ENCODE results near the gene RSBN1L.
A peak's percentile ranks its signal among the peaks of the same experiment; 100 is the strongest.

The RSBN1L gene

DNA sequence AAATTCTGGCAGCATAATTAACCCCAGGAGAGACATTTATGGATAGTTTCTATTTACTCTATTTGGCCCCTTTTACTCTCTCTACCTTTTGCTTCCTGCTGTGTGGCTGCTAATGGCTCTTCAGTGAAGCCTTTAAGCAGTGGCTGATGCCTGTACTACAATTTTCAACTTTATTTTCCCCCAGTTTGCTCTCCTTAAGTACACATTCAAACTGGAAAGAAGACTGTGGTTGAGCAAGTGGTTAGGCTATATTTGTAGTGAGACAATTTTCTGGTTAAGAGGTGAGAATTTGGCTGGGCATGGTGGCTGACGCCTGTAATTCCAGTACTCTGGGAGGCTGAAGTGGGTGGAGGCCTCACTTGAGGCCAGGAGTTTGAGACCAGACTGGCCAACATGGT, 8.5 kb upstream of the RSBN1L start:
- H3K27ac ChIP-seq = no peak overlapping the region
- TF ChIP-seq ZFX (IDR thresholded peaks at IDR 0.05) = no peak
- TF ChIP-seq, protein P1, sequence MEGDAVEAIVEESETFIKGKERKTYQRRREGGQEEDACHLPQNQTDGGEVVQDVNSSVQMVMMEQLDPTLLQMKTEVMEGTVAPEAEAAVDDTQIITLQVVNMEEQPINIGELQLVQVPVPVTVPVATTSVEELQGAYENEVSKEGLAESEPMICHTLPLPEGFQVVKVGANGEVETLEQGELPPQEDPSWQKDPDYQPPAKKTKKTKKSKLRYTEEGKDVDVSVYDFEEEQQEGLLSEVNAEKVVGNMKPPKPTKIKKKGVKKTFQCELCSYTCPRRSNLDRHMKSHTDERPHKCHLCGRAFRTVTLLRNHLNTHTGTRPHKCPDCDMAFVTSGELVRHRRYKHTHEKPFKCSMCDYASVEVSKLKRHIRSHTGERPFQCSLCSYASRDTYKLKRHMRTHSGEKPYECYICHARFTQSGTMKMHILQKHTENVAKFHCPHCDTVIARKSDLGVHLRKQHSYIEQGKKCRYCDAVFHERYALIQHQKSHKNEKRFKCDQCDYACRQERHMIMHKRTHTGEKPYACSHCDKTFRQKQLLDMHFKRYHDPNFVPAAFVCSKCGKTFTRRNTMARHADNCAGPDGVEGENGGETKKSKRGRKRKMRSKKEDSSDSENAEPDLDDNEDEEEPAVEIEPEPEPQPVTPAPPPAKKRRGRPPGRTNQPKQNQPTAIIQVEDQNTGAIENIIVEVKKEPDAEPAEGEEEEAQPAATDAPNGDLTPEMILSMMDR (conservative IDR thresholded peaks at IDR 0.05) = no peak

DNA sequence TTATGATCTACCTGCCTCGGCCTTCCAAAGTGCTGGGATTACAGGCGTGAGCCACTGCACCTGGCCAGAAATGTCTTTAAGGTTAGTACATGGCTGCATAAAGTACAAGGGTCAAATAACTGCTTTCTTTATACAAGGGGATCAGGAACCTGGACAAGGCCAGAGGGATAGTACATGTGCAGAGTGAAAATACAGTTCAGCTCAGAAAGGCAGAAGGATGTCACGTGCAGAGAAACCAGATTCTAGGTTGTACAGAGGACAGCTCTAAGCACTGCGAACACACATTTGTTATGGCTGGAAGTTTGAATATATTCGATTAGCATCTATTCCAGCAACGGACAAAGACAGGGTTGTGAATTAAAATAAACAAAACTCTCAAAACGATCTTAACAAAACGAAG, 6.0 kb upstream of the RSBN1L start:
- TF ChIP-seq, protein P1 (conservative IDR thresholded peaks at IDR 0.05) = no peak
- no peak for TF ChIP-seq ZFX (IDR thresholded peaks at IDR 0.05)
- no peak overlapping the region for H3K27ac ChIP-seq

DNA sequence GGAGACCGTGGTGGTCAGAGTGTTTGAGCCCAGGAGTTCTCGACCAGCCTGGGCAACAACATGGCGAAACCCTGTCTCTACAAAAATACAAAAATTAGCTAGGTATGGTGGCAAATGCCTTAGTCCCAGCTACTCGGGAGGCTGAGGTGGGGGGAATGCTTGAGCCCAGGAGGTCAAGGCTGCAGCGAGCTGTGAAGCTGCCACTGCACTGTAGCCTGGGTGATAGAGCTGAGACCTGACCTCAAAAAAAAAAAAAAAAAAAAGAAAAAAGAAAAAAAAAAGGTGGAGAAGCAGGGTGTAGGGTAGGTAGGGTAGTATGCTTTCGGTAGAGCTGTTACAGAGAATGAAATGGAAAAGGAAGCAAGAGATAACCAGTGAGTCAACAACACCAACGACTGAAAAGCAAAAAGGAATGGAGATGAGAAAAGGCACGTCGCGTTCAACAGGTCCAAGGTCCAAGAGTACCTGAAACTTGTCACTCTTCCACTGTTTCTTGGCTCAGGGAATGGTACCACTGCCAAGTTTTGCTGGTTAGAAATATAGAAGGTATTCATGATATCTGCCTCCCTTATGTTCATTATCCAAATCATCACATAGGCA, 4.3 kb upstream of the RSBN1L start:
- H3K27ac ChIP-seq = peak overlapping the region; percentile 8
- no peak for TF ChIP-seq ZFX (IDR thresholded peaks at IDR 0.05)
- TF ChIP-seq, protein P1 (conservative IDR thresholded peaks at IDR 0.05) = no peak

DNA sequence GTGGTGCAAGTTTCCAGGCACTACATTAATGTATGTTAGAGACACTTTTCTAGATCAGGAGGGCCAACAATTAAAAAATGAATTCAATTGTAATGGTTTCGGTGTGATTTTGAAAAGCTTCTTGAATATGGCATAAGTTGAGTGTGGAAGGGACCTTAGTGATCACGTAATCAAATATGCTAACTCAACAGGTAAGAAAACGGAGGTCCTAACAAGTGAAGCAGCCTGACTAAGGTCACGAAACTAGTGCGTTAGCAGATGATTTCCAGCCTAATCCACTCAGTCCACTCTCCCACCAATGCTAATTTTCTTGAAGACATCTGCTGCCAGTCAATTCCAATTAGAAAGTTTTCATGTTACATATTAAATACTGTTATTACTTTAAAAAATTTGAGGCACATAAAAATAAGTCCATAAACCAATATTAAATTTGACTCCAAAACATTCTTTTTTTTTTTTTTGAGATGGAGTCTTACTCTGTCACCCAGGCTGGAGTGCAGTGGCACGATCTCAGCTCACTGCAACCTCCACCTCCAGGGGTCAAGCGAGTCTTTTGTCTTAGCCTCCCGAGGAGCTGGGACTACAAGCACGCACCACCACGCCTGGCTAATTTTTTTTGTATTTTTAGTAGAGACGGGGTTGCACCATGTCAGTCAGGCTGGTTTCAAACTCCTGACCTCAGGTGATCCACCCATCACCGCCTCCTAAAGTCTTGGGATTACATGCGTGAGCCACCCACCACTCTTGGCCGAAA, 2.3 kb upstream of the RSBN1L start:
- no peak for TF ChIP-seq ZFX (IDR thresholded peaks at IDR 0.05)
- TF ChIP-seq, protein P1 (conservative IDR thresholded peaks at IDR 0.05) = no peak
- H3K27ac ChIP-seq = no peak overlapping the region

DNA sequence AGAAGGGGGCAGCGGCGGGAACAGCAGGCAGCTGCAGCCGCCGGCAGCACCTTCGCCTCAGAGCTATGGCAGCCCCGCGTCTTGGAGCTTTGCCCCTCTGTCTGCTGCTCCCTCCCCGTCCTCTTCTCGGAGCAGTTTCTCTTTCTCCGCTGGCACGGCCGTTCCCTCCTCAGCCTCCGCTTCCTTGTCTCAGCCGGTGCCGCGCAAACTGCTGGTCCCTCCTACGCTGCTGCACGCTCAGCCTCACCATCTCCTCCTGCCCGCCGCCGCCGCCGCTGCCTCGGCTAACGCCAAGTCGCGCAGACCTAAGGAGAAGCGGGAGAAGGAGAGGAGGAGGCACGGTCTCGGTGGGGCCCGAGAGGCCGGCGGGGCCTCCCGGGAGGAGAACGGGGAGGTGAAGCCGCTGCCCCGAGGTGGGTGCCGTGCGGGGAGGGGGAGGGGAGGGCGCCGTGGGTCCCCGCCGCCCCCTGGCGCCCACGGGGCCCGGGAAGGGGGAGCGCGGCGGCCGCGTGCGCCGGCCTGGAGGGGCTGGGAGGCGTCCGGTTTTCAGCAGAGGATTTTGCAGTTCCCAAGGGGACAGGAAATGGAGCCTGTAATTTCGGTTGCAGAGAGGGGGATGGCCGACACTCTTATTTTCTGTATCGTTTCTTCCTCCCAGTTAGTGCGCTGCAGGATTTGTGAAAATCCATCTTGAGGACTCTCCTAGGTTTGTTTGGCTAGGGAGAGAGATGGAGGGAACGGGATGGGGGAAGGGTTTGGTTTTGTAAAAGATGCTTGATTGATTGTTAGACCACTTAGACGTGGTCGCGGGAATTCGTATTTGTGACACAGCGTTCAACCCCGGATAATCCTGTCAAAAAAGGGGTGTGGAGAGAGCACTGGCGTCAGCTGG, 630 bp downstream of the RSBN1L start:
- TF ChIP-seq, protein P1 (conservative IDR thresholded peaks at IDR 0.05) = peak; percentile 16; the same call in 1 of the 2 replicates
- TF ChIP-seq ZFX (IDR thresholded peaks at IDR 0.05) = no peak; the same call in 1 of the 2 replicates
- peak overlapping the region; percentile 98 for H3K27ac ChIP-seq

DNA sequence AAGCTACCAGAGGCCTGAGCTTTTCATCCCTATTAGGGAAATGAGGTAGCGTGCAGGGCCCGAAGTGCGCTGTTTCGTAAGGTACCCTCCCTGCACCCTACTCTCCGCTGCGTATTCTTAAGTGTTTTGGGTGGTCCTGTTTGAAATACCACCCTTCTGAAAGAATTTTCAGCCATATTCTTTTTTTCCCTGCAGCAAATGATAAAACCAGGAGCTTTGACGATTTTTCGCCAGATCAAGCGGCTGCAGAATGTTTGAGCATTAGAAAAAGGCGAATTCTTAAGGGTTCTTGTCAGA, 1.2 kb downstream of the RSBN1L start:
- TF ChIP-seq ZFX (IDR thresholded peaks at IDR 0.05) = no peak
- TF ChIP-seq, protein P1 (conservative IDR thresholded peaks at IDR 0.05) = no peak
- H3K27ac ChIP-seq = peak overlapping the region; percentile 98
